NT2/D1 (cell line): ENCODE measurements around the gene NFIX.

Experiments used
- SUZ12 ChIP-seq: IDR thresholded peaks from 2 replicates; pipeline ENCODE4 v1.6.1; 2011; ENCODE audit not compliant: insufficient read length, insufficient read depth; ENCODE audit errors: extremely low read depth
- YY1 ChIP-seq: IDR thresholded peaks from 2 replicates; pipeline ENCODE4 v1.6.1; 2011; ENCODE audit not compliant: insufficient read length, insufficient read depth
- ZNF274 ChIP-seq: IDR thresholded peaks from 2 replicates; pipeline ENCODE4 v1.6.1; 2011; ENCODE audit warnings: mild to moderate bottlenecking, low read depth, low read length

DNA sequence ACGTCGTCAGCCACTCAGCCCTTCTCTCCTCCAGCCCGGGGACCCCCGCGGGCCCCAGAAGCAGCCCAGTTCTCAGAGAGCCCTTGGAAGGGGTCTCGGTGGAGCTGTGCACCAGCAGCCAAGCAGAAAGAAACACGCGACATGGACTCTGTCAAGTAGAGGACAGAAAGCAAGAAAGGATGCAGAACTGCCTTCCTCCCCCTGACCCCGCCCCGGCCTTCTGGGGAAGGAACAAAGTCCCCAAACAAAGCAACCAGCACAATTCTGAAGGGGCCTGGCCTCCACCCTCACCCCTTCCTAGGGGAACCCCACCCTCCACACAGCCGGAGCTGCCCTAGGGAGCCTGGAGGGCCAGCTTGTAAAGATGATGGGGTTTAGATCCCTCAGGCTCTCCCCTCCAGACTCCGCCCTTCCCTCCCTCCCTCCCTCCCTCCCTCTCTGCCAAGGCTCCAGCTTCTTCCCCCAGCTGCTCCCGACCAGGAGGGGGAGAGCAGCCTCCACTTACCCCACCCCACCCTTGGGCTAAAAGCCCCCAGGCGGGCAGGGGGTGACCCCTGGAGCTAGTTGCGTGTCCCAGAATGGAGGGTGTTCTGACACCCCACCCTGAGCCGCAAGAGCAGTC is 99.6 kb downstream of the NFIX start:
- TF ChIP-seq ZNF274 (no peak), SUZ12 (no peak), YY1 (no peak)
